ENCODE measurements around the gene ATP5F1E.

DNA sequence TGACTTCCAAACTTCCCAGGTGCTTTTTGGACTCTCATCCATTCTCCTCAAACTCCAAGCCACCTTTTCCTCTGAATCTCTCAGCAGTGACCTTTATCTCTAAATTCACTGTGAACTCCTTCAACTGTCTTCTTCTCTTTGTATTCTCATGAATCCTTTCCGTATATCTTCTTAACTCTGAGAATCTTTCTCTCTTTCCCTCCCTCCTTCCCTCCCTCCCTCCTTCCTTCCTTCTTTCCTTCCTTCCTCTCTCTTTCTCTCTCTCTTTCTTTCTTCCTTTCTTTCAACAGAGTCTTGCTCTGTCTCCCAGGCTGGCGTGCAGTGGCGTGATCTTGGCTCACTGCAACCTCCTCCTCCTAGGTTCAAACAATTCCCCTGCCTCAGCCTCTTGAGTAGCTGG lies 14.7 kb upstream of the ATP5F1E start:
- TF ChIP-seq, protein P1, sequence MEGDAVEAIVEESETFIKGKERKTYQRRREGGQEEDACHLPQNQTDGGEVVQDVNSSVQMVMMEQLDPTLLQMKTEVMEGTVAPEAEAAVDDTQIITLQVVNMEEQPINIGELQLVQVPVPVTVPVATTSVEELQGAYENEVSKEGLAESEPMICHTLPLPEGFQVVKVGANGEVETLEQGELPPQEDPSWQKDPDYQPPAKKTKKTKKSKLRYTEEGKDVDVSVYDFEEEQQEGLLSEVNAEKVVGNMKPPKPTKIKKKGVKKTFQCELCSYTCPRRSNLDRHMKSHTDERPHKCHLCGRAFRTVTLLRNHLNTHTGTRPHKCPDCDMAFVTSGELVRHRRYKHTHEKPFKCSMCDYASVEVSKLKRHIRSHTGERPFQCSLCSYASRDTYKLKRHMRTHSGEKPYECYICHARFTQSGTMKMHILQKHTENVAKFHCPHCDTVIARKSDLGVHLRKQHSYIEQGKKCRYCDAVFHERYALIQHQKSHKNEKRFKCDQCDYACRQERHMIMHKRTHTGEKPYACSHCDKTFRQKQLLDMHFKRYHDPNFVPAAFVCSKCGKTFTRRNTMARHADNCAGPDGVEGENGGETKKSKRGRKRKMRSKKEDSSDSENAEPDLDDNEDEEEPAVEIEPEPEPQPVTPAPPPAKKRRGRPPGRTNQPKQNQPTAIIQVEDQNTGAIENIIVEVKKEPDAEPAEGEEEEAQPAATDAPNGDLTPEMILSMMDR (IDR thresholded peaks at IDR 0.05): no peak
- TF ChIP-seq POLR2A (IDR thresholded peaks at IDR 0.05): no peak
